IMR-90 (cell line): ENCODE measurements around the gene SLC12A4. TPM values are rescaled to one million over a fixed set of nuclear protein-coding genes. Genes with fewer than 3 reads are reported as not detected.

Experiments
- ATAC-seq: fragments of 200-7000 bp; cut with Tn5 transposase; 2 replicates; pipeline ENCODE4 v1.9.1; 2020; ENCODE audit warnings: low read depth, mild to moderate bottlenecking, moderate library complexity
- BruUV-seq: library from RNA; stranded (reverse); fragments of 400-500 nt; replicated peaks from 2 replicates; lab custom pipeline; 2021; lab: Mats Ljungman, UMichigan
- CTCF ChIA-PET: fragments of 300-600 bp; formaldehyde crosslinking; extraction: SDS; loops from one replicate; lab custom pipeline; 2021; ENCODE audit warnings: antibody characterized with exemption; lab: Yijun Ruan, JAX
- POLR2A ChIA-PET: fragments of 300-600 bp; sonication (Branson Sonifier 250); formaldehyde crosslinking; loops from one replicate; lab custom pipeline; 2022; ENCODE audit warnings: antibody characterized with exemption; ENCODE audit not compliant: unreplicated experiment; lab: Charles Lee
- DNase-seq: peaks from one replicate; pipeline ENCODE4 v3.0.0; 2013
- H2AFZ ChIP-seq: replicated peaks from 2 replicates; pipeline ENCODE3; 2013; ENCODE audit warnings: low read length, mild to moderate bottlenecking; ENCODE audit not compliant: poor library complexity
- H2AK5ac ChIP-seq: 2 replicates; pipeline ENCODE4 v1.6.1; 2013; ENCODE audit warnings: low read depth, low read length, inconsistent platforms
- H2AK9ac ChIP-seq: replicated peaks from 2 replicates; pipeline ENCODE3; 2013; ENCODE audit warnings: mild to moderate bottlenecking, low read depth, low read length, moderate library complexity; ENCODE audit not compliant: poor library complexity
- H2BK120ac ChIP-seq: 2 replicates; pipeline ENCODE4 v1.6.1; 2013; ENCODE audit warnings: low read depth, low read length, inconsistent platforms
- H2BK15ac ChIP-seq: 3 replicates; pipeline ENCODE4 v1.6.1; 2013; ENCODE audit warnings: low read depth, low read length, inconsistent platforms
- H2BK20ac ChIP-seq: 2 replicates; pipeline ENCODE4 v1.6.1; 2013; ENCODE audit warnings: low read depth, mild to moderate bottlenecking, inconsistent platforms, low read length, moderate library complexity
- H2BK5ac ChIP-seq: 2 replicates; pipeline ENCODE4 v1.6.1; 2013; ENCODE audit warnings: mild to moderate bottlenecking, low read depth, low read length, inconsistent platforms; ENCODE audit not compliant: poor library complexity, severe bottlenecking
- H3K14ac ChIP-seq: replicated peaks from 2 replicates; pipeline ENCODE4 v1.6.1; 2013; ENCODE audit warnings: low read depth, low read length, inconsistent platforms
- H3K18ac ChIP-seq: 2 replicates; pipeline ENCODE4 v1.6.1; 2013; ENCODE audit warnings: low read depth, low read length, control low read depth
- H3K23ac ChIP-seq: 2 replicates; pipeline ENCODE4 v1.6.1; 2013; ENCODE audit warnings: low read depth, low read length, inconsistent platforms
- H3K27ac ChIP-seq: 2 replicates; pipeline ENCODE4 v1.5.1; 2013; ENCODE audit warnings: mild to moderate bottlenecking, control low read depth, low read length; ENCODE audit not compliant: insufficient read depth
- H3K27me3 ChIP-seq: 2 replicates; pipeline ENCODE4 v1.6.1; 2013; ENCODE audit warnings: low read length; ENCODE audit not compliant: control insufficient read depth, insufficient read depth
- H3K36me3 ChIP-seq: 2 replicates; pipeline ENCODE4 v1.6.1; 2013; ENCODE audit warnings: low read length, mixed read lengths; ENCODE audit not compliant: control insufficient read depth, insufficient read depth
- H3K4ac ChIP-seq: 2 replicates; pipeline ENCODE4 v1.6.1; 2013; ENCODE audit warnings: low read depth, low read length, inconsistent platforms
- H3K4me1 ChIP-seq: 2 replicates; pipeline ENCODE4 v1.6.1; 2013; ENCODE audit warnings: low read length, mixed read lengths; ENCODE audit not compliant: control insufficient read depth, insufficient read depth
- H3K4me2 ChIP-seq: 2 replicates; pipeline ENCODE4 v1.6.1; 2013; ENCODE audit warnings: low read depth, mild to moderate bottlenecking, control low read depth, low read length, moderate library complexity
- H3K4me3 ChIP-seq: 2 replicates; pipeline ENCODE4 v1.5.1; 2013; ENCODE audit warnings: low read depth, mild to moderate bottlenecking, control low read depth, low read length, moderate library complexity; ENCODE audit not compliant: insufficient read depth
- H3K56ac ChIP-seq: 2 replicates; pipeline ENCODE4 v1.6.1; 2013; ENCODE audit warnings: low read length, inconsistent platforms; ENCODE audit not compliant: insufficient read depth; ENCODE audit errors: extremely low read depth
- H3K79me1 ChIP-seq, 2 experiments: 2 replicates each; pipeline ENCODE4 v1.6.1; 2013; ENCODE audit warnings: low read length in 2 of 2, inconsistent platforms in 1 of 2, low read depth in 1 of 2
- H3K9ac ChIP-seq: 2 replicates; pipeline ENCODE4 v1.6.1; 2013; ENCODE audit warnings: low read depth, low read length, control low read depth
- H3K9me1 ChIP-seq: 2 replicates; pipeline ENCODE4 v1.6.1; 2013; ENCODE audit warnings: low read length, inconsistent platforms; ENCODE audit not compliant: insufficient read depth
- H3K9me3 ChIP-seq: 2 replicates; pipeline ENCODE4 v1.6.1; 2013; ENCODE audit warnings: low read length; ENCODE audit not compliant: control insufficient read depth, insufficient read depth
- H4K20me1 ChIP-seq: 2 replicates; pipeline ENCODE4 v1.6.1; 2013; ENCODE audit warnings: low read length, inconsistent platforms; ENCODE audit not compliant: insufficient read depth
- H4K5ac ChIP-seq: 2 replicates; pipeline ENCODE4 v1.6.1; 2013; ENCODE audit warnings: mild to moderate bottlenecking, low read depth, low read length, control low read depth
- H4K8ac ChIP-seq, 2 experiments: 2 replicates each; pipeline ENCODE4 v1.6.1; 2013; ENCODE audit warnings: low read depth in 2 of 2, low read length in 2 of 2, control low read depth in 1 of 2, inconsistent platforms in 1 of 2
- H4K91ac ChIP-seq: 2 replicates; pipeline ENCODE4 v1.6.1; 2013; ENCODE audit warnings: low read depth, low read length, inconsistent platforms; ENCODE audit not compliant: insufficient read depth
- BHLHE40 ChIP-seq: fragments of 150-350 bp; IDR thresholded peaks from 2 replicates; pipeline ENCODE4 v1.6.1; 2016; ENCODE audit warnings: mild to moderate bottlenecking, low read depth, low read length
- CHD1 ChIP-seq: IDR thresholded peaks from 2 replicates; pipeline ENCODE4 v1.6.1; 2012; ENCODE audit warnings: low read depth, low read length, improper control_type of control experiment
- CTCF ChIP-seq: conservative IDR thresholded peaks from 2 replicates; pipeline ENCODE4 v1.5.1; 2012; ENCODE audit warnings: mild to moderate bottlenecking, low read depth, low read length, improper control_type of control experiment
- FOS ChIP-seq: fragments of 150-350 bp; IDR thresholded peaks from 2 replicates; pipeline ENCODE4 v1.6.1; 2016; ENCODE audit warnings: low read depth, low read length
- MAZ ChIP-seq: IDR thresholded peaks from 2 replicates; pipeline ENCODE4 v1.6.1; 2012; ENCODE audit warnings: low read depth, mild to moderate bottlenecking, low read length, improper control_type of control experiment, moderate library complexity, borderline replicate concordance
- NFE2L2 ChIP-seq: fragments of 150-350 bp; IDR thresholded peaks from 2 replicates; pipeline ENCODE4 v1.6.1; 2016; ENCODE audit warnings: low read depth, mild to moderate bottlenecking, low read length
- RCOR1 ChIP-seq: IDR thresholded peaks from 2 replicates; pipeline ENCODE4 v1.6.1; 2012; ENCODE audit warnings: mild to moderate bottlenecking, low read length, improper control_type of control experiment; ENCODE audit not compliant: insufficient replicate concordance
- RFX5 ChIP-seq: IDR thresholded peaks from 2 replicates; pipeline ENCODE4 v1.8.0; 2012; ENCODE audit warnings: low read depth, mild to moderate bottlenecking, low read length, moderate library complexity
- WGBS, 2 experiments: methylation state at CpG; one replicate each; pipeline versions ENCODE4 v1.1.5 to v1.1.7; 2013; ENCODE audit warnings: missing lambda C conversion rate in 2 of 2; ENCODE audit not compliant: insufficient read length in 1 of 2; ENCODE audit errors: extremely low coverage in 2 of 2; 5-methylcytosine and 5-hydroxymethylcytosine counted together
- dilution Hi-C: fragments of 300-500 bp; cut with HindIII; formaldehyde crosslinking; loops from one replicate; pipeline ENCODE4 v1.14.3; 2018; ENCODE audit warnings: low sequenced_read_pairs; ENCODE audit not compliant: unreplicated experiment
- in situ Hi-C: fragments of 300-500 bp; cut with MboI; formaldehyde crosslinking; loops from 3 replicates; pipeline ENCODE4 v1.14.3; 2019; ENCODE audit warnings: low sequenced_read_pairs, inconsistent platforms, mixed read lengths
- intact Hi-C: fragments of 100-400 bp; cut with micrococcal nuclease; formaldehyde crosslinking; loops from 2 replicates; pipeline ENCODE4 v1.10.0; 2022
- polyA plus RNA-seq, 3 experiments: library from polyadenylated mRNA; depleted of rRNA; stranded (reverse); fragments of >200 nt; gene quantifications; 2 replicates each; pipeline ENCODE4 v1.2.3, GENCODE V29; 2012; ENCODE audit warnings: low replicate concordance in 1 of 3
- total RNA-seq: library from RNA; depleted of rRNA; stranded (reverse); fragments of >200 nt; gene quantifications from 2 replicates; pipeline ENCODE4 v1.2.3, GENCODE V29; 2012

Gene SLC12A4
- total and polyA plus RNA-seq, 2 of the 4 experiments (the other 2 are of a cell fraction) = 36.6 to 132 TPM

DNA sequence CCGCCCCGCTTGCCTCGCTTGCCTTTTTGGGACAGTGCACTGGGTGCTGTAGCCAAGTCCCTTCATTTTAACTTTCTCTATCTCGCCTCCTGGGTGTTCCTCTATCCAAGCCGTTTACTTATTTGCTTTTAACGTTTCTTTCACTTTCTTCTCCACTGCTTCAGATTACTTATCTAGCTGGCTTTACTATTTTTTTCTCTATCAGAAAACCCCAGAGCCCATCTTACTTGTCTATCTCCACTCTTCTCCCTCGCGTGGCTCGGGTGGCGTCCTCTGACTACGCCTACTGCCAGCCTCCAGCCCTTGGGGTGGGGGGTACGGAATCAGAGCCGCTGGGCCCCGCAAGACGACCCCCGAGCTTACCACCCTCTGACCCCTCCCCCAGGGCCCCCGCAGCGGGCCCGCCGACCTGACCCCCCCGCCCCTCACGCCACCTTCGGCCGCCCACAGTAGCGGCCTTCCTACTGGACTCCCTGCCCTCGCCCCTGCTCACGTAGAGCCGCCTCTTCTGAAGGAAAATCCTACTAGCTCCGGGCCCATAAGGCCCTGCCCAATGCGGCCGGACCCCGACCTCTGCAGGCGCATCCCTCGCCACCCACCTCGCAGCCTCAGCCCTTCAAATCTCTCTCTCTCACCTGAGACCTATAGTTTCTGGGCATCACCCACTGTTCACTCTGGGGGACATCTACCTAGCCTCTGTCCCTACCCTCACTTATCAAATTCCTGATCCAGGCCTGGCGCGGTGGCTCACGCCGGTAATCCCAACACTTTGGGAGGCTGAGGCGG lies 1.0 kb upstream of the SLC12A4 start:
- peak overlapping the region; percentile 88 for H3K4me2 ChIP-seq
- peak overlapping the region; percentile 38 for H3K18ac ChIP-seq
- CTCF ChIA-PET = no interaction called here
- peaks cover 27% of the 10 kb centered on the region for H3K9me1 ChIP-seq
- peak overlapping the region; percentile 95; the same call in 1 of the 3 replicates for H2BK15ac ChIP-seq
- H2AK5ac ChIP-seq = peak overlapping the region; percentile 42; the same call in 1 of the 2 replicates
- H2AK9ac ChIP-seq = peak overlapping the region; percentile 91
- H3K4me1 ChIP-seq = peaks cover 25% of the 10 kb centered on the region
- peaks cover 11 to 38% of the 10 kb centered on the region in 2 experiments for H3K79me1 ChIP-seq
- DNase-seq (no peak), ATAC-seq (no peak; the same call in 1 of the 2 replicates)
- H2AFZ ChIP-seq = peak overlapping the region; percentile 96
- H3K36me3 ChIP-seq = peaks cover 8% of the 10 kb centered on the region
- H3K23ac ChIP-seq = no peak overlapping the region
- H4K8ac ChIP-seq = peak overlapping the region; percentile 93 to 96
- H4K20me1 ChIP-seq = peaks cover 33% of the 10 kb centered on the region
- TF ChIP-seq RFX5 = no peak
- TF ChIP-seq NFE2L2 = no peak
- no peak for TF ChIP-seq FOS
- no peak for TF ChIP-seq RCOR1
- TF ChIP-seq MAZ = no peak
- no peak for TF ChIP-seq BHLHE40
- no peak for TF ChIP-seq CTCF
- no peak for TF ChIP-seq CHD1
- WGBS, 2 experiments = 61% methylated on average over 17 of the region's 40 CpGs; no CpG with 5 or more reads in 1 of the 2 experiments
- H4K5ac ChIP-seq = peak overlapping the region; percentile 84
- peak overlapping the region; percentile 60 for H3K27ac ChIP-seq
- H3K9ac ChIP-seq = peak overlapping the region; percentile 43
- no peaks in the 10 kb centered on the region for H3K9me3 ChIP-seq
- H2BK120ac ChIP-seq = peak overlapping the region; percentile 35
- BruUV-seq = no TSS peak
- no peaks in the 10 kb centered on the region for H3K27me3 ChIP-seq
- H3K4ac ChIP-seq = peak overlapping the region; percentile 61
- peak overlapping the region; percentile 9 for H2BK5ac ChIP-seq
- peak overlapping the region; percentile 100 for H3K4me3 ChIP-seq
- no peak overlapping the region for H3K56ac ChIP-seq
- POLR2A ChIA-PET = no interaction called here
- intact Hi-C loops = loop anchor here (10.0 kb wide), 1 partner anchor 255 kb away; no protein-coding TSS in a partner anchor
- peak overlapping the region; percentile 39; the same call in 1 of the 2 replicates for H3K14ac ChIP-seq
- peak overlapping the region; percentile 69; the same call in 1 of the 2 replicates for H4K91ac ChIP-seq
- no peak overlapping the region for H2BK20ac ChIP-seq
- dilution Hi-C loops = no loop called here
- in situ Hi-C loops = no loop called here
